ENCODE results near the gene STK39.
A peak's percentile ranks its signal among the peaks of the same experiment; 100 is the strongest.

STK39 gene

DNA sequence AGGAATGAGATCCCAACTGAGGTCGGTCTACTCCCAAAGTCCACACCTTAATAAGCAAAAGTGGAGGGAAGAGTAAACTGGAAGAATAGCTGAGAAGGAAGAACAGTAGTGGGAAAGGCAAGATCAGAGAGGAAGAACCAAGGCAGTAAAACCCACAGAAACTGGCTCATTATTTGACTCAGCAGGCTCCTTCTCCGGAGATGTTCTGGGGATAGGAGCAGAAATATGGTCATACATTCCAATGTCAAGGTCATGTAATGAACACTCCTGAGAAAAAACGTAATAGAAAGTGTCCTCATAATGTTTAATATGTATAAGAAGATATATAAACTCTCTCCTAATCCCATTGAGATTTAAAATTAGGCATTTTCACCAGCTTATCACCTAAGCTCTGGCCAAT is 39.5 kb downstream of the STK39 start:
- no peak for DNase-seq

DNA sequence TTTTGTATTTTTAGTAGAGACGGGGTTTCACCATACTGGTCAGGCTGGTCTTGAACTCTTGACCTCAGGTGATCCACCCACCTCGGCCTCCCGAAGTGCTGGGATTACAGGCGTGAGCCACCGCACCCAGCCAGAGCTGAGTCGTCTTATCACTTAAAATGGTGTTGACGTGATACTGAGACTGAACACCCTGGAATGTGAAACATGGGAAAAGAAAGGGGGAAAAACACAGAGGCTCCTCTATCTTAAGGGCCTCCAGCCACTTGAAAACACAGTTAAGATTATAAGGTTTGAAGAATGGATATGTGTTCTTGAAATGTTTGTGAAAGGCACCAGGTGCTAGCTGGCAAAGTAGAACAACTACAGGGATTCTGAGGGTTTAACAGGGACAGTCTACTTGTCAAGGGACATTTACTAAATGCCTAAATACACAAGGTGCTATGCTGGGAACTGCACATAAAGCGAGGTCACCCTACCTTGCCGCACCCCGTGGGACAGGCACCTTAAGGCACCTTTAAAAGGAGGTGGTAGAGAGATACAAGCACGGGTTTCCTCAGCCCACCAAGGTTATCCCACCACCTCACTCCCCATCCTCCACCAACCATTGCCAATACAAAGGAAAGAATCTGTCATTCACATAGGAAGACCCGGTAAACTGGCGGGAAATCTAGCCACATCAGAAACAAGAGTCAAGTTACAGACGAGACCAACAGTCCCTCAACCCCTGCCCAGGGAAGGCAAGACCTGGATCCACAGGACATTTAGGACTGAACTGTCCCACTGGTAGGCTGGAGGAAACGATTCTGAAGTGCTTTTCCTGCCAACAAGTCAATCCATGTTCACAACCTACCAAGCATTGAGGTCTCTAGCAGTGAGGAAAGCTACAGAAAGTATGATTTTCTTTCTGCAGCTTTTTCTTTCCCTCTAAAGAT is 43.4 kb downstream of the STK39 start:
- no peak for DNase-seq

DNA sequence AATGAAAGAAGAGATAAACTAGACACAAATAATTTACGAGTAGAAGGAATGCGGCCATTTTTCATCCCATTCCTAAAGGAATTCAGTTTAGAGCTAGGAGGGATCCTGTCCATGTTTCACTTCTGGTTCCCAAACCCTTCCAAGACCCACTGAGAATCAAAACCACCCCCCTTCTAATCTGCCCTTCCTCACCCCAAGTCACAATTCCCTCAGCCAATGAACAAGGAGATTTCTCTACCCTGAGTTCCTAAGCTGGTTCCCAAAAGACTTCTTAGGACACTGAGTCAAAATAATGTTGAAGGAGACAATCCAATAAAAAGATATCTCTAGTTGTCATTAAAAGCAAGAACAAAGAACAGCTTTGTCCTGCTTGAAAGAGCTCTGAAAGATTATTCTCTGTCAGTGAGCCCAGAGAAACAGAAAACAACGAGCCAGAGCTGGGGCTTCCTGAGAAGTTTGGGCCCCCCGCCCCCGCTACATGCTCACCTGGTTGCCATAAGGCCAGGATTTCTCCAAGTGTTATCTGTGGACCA is 45.7 kb downstream of the STK39 start:
- DNase-seq = no peak

DNA sequence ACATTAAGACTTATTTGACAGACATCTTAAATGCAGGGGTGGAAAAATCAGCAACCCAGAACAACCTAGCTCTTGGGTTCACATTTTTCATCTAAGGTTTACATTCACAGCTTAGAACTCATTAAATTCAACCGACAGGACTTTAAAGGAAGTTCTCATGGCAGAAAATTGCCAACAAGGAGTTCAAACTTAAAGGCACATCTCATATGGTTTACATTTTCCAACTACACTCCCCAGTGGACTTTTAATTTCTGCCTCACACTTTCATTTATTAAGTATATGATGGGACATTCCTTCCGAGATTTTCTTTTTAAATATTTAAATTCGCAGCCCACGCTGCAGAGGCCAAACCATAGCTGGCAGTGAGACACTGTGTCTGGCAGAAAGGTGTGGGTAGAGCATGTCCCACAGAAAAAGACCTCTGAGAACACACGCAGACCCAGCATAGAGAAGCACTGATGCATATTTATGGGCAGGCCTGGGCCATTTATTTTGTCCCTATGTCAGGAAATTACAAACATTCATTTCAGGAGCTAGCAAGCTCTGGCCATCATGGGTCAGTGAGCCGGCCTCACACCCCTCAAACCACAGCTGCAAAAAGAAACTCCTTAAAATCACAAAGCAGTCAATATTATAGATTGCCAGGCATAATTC is 46.3 kb downstream of the STK39 start:
- DNase-seq = no peak

DNA sequence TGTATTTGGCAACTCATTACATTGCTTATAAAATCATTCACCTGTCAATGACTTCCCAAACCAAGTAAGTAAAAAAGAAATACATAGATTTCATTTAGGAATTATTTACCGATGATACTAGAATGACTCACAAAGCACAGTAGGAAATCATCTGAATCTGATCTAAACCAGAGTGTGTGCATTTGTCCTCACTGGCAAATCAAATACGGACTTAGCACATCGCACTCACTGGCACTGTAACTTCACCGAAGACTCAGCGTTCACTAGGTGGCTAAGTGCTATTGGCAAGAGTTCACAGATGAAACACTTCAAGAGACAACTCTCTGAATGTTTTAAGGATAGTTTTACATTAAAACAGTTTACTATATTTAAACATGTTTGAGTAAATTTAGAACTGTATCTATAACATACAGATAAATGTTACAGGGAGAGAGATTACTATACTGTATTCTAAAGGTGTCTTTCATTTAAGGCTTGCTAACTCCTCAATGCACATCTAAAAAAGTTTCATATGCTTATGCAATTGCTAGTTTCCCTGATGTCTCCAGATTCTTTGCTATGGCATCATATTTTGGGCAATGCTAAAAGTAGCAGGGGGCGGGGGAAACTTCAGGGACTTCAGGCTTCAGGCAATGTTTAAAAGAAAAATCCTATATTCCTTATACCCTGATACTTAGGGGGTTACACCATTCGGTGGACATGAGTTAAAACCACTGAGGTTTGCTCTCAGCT is 48.8 kb downstream of the STK39 start:
- DNase-seq = no peak

DNA sequence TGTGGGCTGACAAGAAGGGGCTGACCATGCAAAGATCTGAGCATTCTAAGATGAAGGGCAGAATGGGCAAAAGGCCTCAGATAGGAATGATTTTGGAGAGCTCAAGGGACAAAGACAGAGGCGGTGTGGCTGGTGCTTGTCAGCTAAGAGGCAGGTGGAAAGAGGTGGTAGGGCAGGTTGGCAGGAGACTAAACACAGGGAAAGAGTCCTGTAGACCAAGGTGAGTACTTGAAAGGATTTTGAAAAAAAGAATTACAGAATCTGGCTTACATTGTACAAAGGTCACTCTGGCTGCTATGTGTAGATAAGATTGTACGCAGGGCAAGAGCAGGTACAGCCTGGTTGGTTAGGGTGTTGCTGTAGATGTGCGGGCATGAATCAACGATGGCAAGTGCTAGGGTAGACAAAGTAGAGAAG is 50.6 kb downstream of the STK39 start:
- DNase-seq = no peak

DNA sequence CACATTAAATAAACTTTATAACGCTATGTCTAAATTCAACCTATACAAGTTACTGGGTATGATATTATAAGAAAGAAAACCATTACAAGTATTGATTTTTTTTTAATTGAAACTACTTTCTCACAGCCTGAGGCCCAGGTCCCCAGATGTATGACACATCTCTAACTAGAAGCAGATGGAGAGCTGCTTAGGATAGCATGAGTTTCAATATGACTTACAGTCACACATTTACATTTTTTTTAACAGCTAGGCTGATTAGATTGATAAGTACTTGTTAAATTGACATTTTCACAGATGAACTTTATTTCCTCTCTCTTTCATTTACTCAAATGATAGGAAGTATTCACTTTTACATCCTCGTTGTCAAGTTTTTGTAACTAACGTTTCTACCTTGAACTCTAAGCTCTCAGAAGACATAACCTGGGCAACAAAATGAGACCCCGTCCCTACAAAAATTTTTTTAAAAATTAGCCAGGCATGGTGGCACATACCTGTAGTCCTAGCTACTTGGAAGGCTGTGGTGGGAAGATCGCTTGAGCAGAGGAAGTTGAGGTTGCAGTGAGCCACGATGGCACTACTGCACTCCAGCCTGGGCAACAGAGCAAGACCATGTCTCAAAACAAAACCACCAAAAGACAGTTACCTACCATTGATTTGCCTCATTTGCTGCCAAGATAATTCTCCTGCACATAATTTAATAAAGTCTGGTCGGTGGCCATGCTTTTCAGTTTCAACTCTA is 52.4 kb downstream of the STK39 start:
- DNase-seq = no peak

DNA sequence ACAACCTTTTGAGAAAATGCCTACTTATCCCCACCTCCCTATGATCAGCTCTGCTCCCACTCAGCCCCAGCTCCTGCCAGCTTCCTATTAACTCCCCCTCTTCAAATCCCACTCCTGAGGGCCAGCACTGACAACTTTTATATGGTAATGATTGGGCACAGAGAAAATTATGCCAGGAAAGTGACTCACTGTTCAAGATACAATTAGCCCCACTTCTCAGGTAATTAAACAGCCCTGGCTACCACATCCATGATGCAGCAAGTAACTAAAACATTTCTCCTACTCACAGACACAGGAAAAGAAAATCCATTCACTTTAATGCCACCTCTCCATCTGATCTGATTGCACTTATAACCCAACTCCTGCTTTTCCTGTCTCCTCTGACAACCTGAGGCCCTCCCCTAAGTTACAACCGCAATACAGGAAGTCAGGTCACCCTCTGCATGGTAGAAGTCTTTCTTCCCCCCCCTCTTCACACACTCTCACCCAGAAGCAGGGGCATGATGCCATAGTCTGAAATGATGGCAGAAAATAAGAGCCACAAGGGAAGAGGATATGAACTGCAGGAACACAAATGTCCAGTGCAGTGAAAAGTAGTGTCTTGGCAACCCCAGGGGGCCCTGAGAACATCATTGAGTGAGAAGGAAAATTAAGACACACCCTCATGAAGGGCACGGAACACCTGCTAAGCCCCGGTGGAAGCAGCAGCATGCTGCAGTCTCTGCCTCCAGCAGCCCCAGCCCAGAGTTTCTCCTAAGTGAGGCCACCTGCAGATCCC is 54.4 kb downstream of the STK39 start:
- DNase-seq = peak; percentile 86

DNA sequence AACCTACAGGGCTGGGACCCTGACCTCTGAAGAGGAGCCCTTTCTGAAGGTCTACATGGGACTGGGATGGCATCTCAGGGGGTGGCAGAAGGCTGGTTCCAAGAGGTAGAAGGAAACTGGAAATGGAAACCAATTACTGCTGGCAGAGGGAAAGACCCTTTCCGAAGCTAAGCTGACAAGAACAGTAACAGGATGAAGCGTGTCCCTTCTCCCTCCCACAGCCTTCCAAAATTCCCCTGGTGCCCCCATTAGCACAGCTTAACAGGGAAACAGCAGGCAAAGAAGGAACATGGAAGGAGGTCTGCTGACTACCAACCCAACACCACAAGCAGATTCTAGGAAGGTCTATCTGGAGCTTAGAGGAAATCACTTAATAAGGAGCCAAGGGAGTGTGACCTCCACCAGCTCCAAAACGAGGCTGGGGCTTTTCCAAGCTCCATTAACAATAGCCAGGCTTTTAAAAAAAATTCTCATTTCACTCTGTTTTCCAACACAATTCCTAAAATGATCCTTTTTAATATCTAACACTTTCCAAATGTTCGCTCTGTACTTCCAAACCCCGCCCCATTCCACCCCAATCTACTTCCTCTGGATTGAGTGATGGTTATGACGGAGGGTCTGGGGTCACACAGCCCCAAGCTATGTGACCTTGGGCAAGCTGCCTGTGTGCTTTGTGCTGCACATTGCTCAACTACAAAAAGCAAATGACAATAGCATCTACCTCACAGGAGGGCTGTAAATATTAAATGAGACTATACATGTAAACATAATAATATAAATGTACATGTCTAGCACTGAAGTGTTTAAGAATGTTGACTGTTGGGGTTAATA is 55.2 kb downstream of the STK39 start:
- peak; percentile 63 for DNase-seq

DNA sequence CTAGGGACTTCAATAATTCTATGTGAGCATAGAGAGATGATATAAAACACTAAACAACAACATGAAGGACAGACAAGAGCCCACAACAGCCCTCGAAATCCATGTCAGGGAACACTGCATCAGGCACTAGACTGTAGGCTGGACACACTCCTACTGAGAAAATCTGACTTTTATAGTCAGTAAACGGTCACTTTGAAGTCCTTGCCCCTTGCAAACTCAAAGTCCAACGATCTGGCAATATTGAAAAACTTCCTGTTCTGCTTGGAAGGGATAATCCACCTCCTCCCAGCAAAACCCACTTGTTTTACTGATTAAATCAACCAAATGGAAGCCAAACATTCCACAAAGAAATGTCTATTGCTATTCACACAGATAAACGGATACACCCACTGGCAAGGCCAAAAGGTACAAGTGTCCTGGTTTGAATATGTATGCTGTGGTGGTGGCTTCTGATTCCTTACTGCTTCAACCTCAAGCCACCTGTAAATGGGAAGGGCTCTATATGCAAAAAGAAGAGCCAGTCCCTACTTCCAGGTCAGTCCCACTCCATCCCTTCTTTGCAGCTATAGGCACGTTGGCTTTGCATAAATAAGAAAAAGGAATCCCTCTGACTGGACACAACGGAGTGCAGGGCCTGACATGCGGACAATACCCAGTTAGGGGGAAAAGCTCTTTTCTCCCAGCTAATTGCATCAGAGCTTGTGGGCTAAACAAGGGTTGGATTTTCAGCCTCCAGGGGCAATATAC is 56.6 kb downstream of the STK39 start:
- no peak for DNase-seq

DNA sequence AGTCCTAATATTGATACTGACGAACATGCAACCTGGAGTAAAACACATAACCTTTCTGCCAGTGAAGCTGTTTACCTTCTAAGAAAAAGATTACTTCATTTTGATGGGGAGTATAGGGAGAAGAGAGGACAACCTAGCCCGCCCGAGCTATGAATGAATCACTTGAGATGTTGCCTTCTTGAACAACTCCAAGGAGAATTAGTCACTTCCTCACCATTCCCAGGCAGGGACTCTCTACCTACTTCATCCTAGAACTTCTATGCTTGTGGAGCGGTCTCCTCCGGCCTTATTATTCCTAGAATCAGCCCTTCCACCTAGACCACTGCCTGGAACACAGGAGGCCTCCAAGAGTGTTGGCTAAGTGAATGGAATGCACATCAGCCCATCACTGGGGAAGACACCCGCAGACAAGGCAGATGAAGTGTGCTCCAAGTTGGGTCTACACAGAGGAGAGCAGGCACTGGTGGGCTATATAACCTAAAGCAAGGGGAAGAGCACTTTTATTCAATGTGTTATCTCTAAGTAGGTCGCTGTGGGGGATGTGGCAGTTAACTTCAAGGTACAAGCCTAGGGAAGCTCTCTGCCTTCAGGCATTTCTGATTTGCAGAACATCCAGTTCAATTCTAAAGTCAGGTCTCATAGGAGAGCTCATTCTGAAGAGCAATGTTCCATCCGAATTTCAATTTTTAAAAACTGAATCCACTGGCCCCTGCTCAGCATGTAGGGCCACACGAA is 57.4 kb downstream of the STK39 start:
- DNase-seq = no peak

DNA sequence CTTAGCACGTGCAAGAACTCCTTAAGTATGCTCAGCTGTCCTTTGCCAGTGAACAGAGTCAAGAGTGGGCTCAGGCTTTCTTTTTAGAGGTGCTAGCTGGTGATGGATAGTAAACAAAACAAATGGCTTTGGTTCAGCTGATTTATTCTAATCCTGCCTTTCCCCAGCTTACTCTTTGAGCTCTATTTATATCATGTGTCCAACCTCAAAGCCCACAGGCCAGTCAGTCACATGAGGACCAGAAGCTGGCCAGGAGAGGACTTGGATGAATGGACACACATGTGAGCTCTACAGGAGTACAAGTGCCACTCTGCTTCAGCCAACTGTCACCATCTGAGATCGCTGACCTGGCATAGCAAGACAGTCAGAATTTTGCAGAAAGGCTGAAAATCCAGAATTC is 59.4 kb downstream of the STK39 start:
- no peak for DNase-seq

DNA sequence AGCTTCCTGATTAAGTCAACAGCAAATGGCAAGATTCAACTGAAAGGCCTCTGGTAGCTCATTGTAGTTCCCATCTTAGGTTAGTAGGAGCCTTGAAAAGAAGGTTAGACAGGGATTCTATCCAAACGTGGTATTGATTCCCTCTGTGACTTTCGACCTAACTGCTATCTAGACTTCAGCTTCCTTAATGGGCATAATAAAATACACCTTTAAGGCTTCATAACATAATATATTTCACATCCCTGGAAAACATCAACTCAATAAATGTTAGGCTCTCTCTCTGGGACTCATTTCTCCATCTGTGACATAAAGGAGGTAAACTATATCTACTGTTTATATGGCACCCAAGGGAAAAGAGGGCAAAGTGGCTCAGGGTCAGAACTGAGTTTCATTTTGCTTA is 60.9 kb downstream of the STK39 start:
- peak; percentile 39 for DNase-seq

DNA sequence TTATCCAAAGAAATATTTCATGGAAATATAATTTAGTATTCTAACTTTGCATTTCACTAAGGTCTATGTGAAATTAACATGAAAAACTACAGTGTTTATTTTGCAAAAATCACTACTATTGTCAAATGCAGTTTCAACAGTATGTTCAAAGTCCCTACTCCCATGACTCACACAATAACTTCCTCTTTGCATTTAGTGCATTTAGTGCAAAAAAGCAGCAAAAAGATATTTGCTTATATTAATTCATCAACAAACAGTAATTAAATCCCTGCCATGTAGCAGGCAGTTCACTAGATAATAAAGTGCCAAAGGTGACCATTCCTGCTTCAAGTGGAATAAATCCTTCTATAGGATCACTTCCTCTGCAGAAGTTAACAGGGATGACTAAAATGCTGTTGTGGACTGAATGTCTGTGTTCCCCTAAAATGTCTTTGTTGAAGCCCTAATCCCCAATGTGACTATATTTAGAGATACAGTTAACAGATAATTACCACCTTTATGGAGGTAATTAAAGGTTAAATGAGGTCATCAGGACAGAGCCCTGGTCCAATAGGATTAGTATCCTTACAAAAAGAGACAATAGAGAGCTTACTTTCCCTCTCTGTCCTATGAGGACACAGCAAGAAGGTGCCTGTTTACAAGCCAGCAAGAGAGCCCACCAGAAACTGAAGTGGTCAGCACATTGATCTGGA is 61.7 kb downstream of the STK39 start:
- peak; percentile 68 for DNase-seq

DNA sequence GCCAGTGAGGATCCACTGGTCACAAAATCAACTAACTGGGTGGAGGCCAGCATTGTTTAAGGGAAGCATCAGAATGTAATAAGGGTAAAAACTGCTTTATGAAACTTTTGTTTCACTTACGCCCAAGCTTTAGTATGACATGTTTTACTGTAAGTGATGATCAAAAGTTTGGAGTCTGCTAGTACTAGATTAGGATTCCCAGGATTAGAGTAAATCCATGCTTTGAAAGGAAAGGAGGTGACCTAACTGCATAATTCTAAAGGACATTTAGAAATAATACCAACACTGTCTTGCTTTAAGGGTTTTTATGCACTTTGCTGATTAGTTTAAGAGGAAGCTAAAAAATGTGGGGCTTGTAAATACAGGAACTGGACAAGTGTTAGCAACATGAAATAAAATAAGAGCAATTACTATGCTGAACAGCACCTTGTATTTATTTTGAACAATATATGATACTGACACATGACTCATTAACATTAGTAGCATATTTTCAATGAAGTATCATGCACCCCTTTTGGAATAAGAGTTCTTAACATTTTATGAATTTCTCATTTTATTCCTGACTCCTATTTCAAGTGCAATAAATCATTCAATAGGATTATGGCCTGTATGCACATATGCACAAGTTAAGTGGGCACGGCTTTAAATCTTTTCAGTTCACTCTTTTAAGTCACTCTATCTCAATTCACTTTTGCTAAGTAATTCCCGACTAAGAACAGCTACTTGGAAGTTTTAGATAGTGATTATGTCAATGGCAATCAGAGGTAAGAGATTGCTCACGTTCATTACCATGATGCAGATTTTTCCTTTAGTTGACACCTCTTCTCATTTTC is 62.5 kb downstream of the STK39 start:
- peak; percentile 12 for DNase-seq

DNA sequence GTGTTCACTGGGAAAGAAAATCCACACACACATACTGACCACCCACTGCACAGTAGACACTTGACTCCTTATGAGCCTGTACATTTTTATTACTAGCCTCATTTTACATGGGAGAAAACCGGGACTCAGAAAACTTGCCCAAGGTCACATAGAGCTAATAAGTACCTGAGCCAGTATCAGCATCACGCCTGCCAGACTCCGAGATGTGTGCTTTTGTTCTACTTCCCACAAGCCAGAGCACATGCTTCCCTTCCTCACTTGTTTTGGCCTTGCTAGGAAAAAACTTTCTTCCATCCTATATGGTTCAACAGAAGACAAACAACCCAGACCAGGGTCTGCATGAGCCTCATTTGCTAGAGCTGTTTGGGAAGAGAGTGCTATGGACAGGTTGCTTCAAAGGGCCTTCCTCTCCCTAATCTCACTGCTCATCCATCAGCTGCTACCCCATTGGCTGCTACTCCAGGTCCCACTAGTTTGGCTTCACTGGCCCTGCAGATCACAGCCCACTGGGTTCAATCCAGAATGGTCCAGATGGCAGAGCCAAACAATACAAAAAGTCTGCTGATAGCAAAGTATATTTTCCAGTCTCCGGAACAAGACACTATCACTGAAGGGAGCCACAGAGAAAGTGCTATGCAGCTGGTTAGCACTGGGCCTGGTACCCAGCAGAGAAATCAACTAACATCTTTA is 63.9 kb downstream of the STK39 start:
- DNase-seq = peak; percentile 21
